Measurements from ENCODE around the gene ABCC8. TPM values are rescaled to one million over a fixed set of nuclear protein-coding genes. Genes with fewer than 3 reads are reported as not detected.

The ABCC8 gene
- total RNA-seq, 2 experiments from 2014 or later: not detected

DNA sequence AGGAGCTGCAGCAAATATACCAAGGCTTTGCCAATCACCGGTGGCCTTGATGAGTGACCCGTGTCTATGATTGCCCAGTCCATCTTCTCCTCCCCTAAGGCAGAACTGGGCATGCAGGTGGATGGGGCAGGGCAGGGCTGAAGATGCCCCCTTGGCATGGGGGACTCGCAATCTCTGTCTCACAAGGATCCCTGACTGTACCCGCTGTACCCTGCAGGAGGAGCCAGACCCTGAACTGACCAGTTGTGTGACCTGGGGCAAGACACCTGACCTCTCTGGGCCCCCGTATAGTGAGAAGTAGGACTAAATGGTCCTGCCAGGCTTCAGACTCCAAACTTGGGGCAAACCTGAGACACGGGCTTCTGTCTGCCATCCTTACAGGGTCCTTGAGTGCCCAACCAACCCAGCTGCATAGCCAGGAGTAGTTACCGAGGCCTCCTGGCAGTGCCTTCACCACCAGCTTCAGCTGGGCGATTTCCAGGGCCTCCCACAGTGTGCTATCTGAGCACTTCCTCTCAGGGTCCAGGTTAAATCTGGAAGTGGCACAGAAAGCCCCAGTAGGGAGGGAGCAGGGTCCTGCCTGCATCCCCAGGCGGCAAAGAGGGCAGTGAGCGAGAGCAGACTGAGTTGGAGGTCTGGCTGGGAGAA, 81.8 kb downstream of the ABCC8 start:
- intact Hi-C loops (cut with micrococcal nuclease): no loop called here
- no peak for DNase-seq
- CTCF ChIA-PET: interaction anchor here (0.6 kb wide), 1 partner anchor 39 kb away, joined by 3 read pairs; no protein-coding TSS in a partner anchor
- H3K27ac Mint-ChIP-seq: no peak overlapping the region
- no peak overlapping the region for H3K4me3 Mint-ChIP-seq
- no peaks in the 10 kb centered on the region for H3K36me3 Mint-ChIP-seq (ENCODE audit: low read depth)
- H3K27me3 Mint-ChIP-seq (ENCODE audit: low read depth): no peaks in the 10 kb centered on the region
- H3K4me1 Mint-ChIP-seq (ENCODE audit: low read depth): peaks cover 3% of the 10 kb centered on the region
- no peaks in the 10 kb centered on the region for H3K9me3 Mint-ChIP-seq

- intact Hi-C loops (cut with micrococcal nuclease): no loop called here
- CTCF ChIA-PET: interaction anchor here (0.8 kb wide), 1 partner anchor 135 kb away, joined by 3 read pairs; no protein-coding TSS in a partner anchor
- DNase-seq: no peak
- Mint-ChIP-seq H3K4me1 (ENCODE audit: low read depth) (peaks cover 5% of the 10 kb centered on the region), H3K27ac (no peak overlapping the region), H3K9me3 (no peaks in the 10 kb centered on the region), H3K36me3 (ENCODE audit: low read depth) (no peaks in the 10 kb centered on the region), H3K27me3 (ENCODE audit: low read depth) (no peaks in the 10 kb centered on the region), H3K4me3 (no peak overlapping the region)
Measured at GRCh38 chr11:17393472-17393871, 83.2 kb downstream of the ABCC8 start.

- H3K27me3 Mint-ChIP-seq (ENCODE audit: low read depth): no peaks in the 10 kb centered on the region
- DNase-seq: no peak
- intact Hi-C loops (cut with micrococcal nuclease): no loop called here
- H3K9me3 Mint-ChIP-seq: no peaks in the 10 kb centered on the region
- CTCF ChIA-PET: no interaction called here
- H3K36me3 Mint-ChIP-seq (ENCODE audit: low read depth): no peaks in the 10 kb centered on the region
- H3K4me3 Mint-ChIP-seq: no peak overlapping the region
- H3K27ac Mint-ChIP-seq: no peak overlapping the region
- peaks cover 5% of the 10 kb centered on the region for H3K4me1 Mint-ChIP-seq (ENCODE audit: low read depth)
Measured at GRCh38 chr11:17392872-17393271, 83.8 kb downstream of the ABCC8 start.

DNA sequence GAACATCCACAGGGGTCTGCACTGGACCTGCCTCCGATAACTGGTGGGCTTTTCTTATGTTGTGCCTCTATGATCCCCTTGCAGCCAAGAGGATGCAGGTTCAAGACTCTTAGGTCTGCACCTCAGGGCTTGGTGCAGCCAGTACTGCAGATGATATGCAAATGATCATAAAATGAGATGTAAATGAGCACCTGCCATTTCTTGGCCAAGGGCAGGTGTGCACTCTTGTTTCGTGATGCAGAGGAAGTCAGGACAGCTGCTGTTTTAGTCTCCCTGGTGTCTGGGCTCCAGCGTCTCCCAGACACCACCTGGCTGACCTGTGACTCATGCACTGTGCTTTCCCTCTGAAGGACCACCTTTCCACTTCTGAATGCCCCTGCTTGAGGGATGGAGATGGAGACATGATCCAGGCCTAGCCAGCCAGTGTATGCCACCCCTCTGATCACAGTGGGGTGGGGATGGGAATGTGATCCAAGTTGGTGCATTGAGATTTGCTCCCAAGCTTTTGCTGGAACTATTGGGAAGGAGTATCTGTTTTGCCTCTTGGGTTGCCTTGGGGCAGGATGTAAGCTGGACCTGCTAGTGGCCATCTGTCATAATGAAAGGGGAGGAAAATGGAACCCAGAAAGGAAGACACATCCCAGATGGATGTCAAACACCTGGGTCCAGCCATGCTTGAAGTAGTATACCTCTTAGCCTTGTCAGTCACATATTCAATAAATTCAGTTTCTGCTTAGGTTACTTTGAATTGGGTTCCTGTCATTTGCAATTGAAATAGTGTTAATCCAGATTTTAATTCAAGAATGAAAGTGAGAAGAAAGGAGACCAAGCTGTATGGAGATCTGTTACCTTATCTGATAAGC, 84.9 kb downstream of the ABCC8 start:
- Mint-ChIP-seq H3K27ac (no peak overlapping the region), H3K36me3 (ENCODE audit: low read depth) (no peaks in the 10 kb centered on the region), H3K27me3 (ENCODE audit: low read depth) (no peaks in the 10 kb centered on the region), H3K4me3 (no peak overlapping the region), H3K9me3 (no peaks in the 10 kb centered on the region), H3K4me1 (ENCODE audit: low read depth) (peaks cover 5% of the 10 kb centered on the region)
- no peak for DNase-seq
- intact Hi-C loops (cut with micrococcal nuclease): no loop called here
- CTCF ChIA-PET: interaction anchor here (0.6 to 1.8 kb wide), 4 partner anchors 8 to 143 kb away, joined by 3 read pairs; no protein-coding TSS in a partner anchor

DNA sequence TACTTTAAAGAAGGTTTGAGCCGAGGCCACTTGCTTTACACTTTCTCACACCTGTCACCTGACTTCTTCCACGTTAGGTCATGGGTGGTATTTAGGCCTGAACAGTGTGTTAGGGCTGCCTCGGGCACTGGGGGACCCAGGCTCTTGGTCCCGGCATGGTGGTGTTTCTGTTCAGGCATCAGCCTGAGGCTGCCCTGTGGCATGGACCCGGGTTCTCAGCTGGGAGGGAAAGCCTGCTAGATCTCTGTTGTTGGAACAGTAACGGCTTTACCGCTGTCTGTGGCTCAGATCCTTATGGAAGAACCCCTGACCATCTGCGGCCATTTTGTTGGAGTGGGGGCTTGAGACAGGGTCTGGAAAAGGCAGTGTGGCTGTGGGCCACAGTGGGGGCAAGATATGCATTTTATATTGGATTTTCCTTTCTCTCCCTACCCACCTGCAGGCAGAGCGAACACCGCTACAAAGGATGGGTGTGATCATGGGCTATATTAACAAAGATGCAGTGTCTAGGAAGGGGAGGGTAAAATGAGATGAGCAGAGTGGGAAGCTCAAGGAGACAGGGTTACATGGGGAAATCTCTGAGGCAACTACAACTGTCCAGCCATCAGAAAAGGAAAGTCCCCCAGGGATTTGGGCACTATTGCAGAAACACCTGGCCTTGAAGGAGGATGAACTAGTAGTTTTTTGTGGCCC, 86.5 kb downstream of the ABCC8 start:
- H3K4me1 Mint-ChIP-seq (ENCODE audit: low read depth): peaks cover 5% of the 10 kb centered on the region
- H3K36me3 Mint-ChIP-seq (ENCODE audit: low read depth): no peaks in the 10 kb centered on the region
- no peaks in the 10 kb centered on the region for H3K9me3 Mint-ChIP-seq
- no peak for DNase-seq
- peak overlapping the region; percentile 55 for H3K4me3 Mint-ChIP-seq
- intact Hi-C loops (cut with micrococcal nuclease): loop anchor here (1.0 to 10.0 kb wide), 3 partner anchors 313 to 585 kb away; partner anchors contain the start of genes KCNC1 and RPS13
- no peak overlapping the region for H3K27ac Mint-ChIP-seq
- no peaks in the 10 kb centered on the region for H3K27me3 Mint-ChIP-seq (ENCODE audit: low read depth)
- CTCF ChIA-PET: interaction anchor here (0.6 to 1.8 kb wide), 5 partner anchors 116 to 950 kb away, joined by 3 to 5 read pairs (median 3); no protein-coding TSS in a partner anchor

DNA sequence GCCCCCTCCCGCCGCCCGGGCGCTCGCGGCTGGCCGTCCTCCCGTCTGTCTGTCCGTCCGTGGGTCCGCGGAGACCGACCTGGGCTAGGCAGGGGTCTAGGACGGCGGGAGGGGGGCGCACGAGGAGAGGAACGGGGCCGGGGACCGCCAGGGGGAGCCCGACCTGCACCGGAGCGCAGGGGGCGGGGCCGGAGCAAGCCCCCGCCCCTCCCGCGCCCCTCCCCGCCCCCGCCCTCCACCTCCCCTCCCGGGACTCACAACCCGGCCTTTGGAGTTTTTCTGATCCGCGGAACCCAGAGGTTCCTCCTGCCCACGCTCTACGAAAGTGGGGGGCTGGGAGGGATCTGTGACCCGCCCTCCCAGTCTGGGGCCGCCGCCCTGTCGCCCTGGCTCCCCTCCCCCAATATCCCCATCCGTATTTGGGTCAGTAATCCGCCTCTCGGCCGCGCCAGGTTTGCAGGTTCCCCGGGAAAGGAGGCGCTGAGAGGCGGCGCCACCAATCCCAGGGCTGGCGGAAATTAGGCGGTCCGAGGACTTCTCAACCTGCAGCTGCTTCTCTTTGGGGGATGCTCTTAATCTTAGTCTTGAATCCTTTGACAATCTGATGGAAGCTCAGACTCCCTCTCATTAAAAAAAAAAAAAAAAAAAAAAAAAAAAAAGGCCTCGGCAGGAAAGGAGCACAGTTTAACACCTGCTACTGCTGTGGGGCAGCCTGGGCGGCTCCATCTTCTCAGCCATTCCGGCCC, 87.3 kb downstream of the ABCC8 start:
- Mint-ChIP-seq H3K9me3 (no peaks in the 10 kb centered on the region), H3K4me1 (ENCODE audit: low read depth) (peaks cover 5% of the 10 kb centered on the region), H3K27ac (no peak overlapping the region), H3K36me3 (ENCODE audit: low read depth) (no peaks in the 10 kb centered on the region), H3K4me3 (peak overlapping the region; percentile 71), H3K27me3 (ENCODE audit: low read depth) (no peaks in the 10 kb centered on the region)
- intact Hi-C loops (cut with micrococcal nuclease): loop anchor here (1.0 to 10.0 kb wide), 3 partner anchors 312 to 585 kb away; partner anchors contain the start of genes KCNC1 and RPS13
- CTCF ChIA-PET: interaction anchor here (0.6 to 1.8 kb wide), 12 partner anchors 11 to 951 kb away, joined by 3 to 18 read pairs (median 4); no protein-coding TSS in a partner anchor
- peak; percentile 75 for DNase-seq

DNA sequence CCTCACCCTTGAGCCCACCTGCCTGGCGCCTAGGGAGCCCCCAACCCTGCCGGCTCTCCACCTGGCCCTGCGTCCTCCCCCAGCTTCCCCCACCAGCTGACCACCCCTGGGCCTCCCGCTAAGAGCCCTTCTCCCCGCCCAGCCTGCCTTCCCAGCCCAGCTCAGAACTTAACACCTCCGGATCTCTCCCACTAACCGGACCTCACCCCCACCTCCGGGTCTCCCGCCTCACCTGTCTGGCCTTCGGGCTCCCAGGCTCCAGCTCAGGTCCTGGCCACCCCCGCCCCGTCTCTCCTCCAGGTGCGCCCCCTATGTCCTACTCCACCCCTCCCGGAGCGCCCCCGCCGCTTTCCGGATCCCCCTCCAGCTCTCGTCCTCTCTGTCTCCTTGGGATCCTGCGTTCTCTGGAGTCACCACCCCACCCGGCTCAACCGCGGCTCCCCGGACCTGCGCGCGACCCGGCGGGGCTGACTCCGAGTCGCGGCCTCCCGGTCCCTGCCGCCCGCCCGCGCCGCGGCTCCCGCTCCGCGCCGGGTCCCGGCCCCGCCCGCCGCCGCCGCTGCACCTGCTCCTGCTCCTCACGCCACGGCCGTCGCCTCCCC, 87.9 kb downstream of the ABCC8 start, which contains the start of gene KCNJ11:
TSS of gene KCNJ11 (minus strand) at position 51 of the 602 bp plus-strand sequence. CDS start 568 bp downstream, outside the sequence.
- DNase-seq: peak; percentile 14
- no peaks in the 10 kb centered on the region for H3K36me3 Mint-ChIP-seq (ENCODE audit: low read depth)

GRCh38 chr11:17387811-17388210, 88.8 kb downstream of the ABCC8 start:
- Mint-ChIP-seq H3K27ac (no peak overlapping the region), H3K4me3 (peak overlapping the region; percentile 63), H3K27me3 (ENCODE audit: low read depth) (no peaks in the 10 kb centered on the region), H3K36me3 (ENCODE audit: low read depth) (no peaks in the 10 kb centered on the region), H3K9me3 (no peaks in the 10 kb centered on the region), H3K4me1 (ENCODE audit: low read depth) (peaks cover 5% of the 10 kb centered on the region)
- intact Hi-C loops (cut with micrococcal nuclease): loop anchor here (10.0 kb wide), 2 partner anchors 347 to 587 kb away; partner anchors contain the start of gene KCNC1
- DNase-seq: no peak
- CTCF ChIA-PET: interaction anchor here (0.8 to 2.1 kb wide), 7 partner anchors 14 to 1340 kb away, joined by 3 to 18 read pairs (median 4); no protein-coding TSS in a partner anchor

More for the DNA sequence above, 87.9 kb downstream of the ABCC8 start, which contains the start of gene KCNJ11:
- Mint-ChIP-seq H3K27ac (no peak within 1 kb of the TSS), H3K4me1 (ENCODE audit: low read depth) (peaks cover 5% of the 10 kb centered on the region), H3K27me3 (ENCODE audit: low read depth) (no peaks in the 10 kb centered on the region), H3K9me3 (no peaks in the 10 kb centered on the region), H3K4me3 (peak within 1 kb of the TSS; percentile 71)
- CTCF ChIA-PET: interaction anchor here (0.8 to 2.1 kb wide), 13 partner anchors 10 to 1339 kb away, joined by 3 to 18 read pairs (median 4); no protein-coding TSS in a partner anchor
- intact Hi-C loops (cut with micrococcal nuclease): loop anchor here (1.0 to 10.0 kb wide), 3 partner anchors 311 to 586 kb away; partner anchors contain the start of genes KCNC1 and RPS13

- no peak for DNase-seq
- H3K9me3 Mint-ChIP-seq: no peaks in the 10 kb centered on the region
- no peak overlapping the region for H3K27ac Mint-ChIP-seq
- CTCF ChIA-PET: interaction anchor here (0.9 to 2.1 kb wide), 4 partner anchors 12 to 125 kb away, joined by 3 to 5 read pairs (median 4); no protein-coding TSS in a partner anchor
- H3K4me1 Mint-ChIP-seq (ENCODE audit: low read depth): peaks cover 5% of the 10 kb centered on the region
- intact Hi-C loops (cut with micrococcal nuclease): loop anchor here (10.0 kb wide), 2 partner anchors 348 to 588 kb away; partner anchors contain the start of gene KCNC1
- H3K4me3 Mint-ChIP-seq: peak overlapping the region; percentile 58
- no peaks in the 10 kb centered on the region for H3K36me3 Mint-ChIP-seq (ENCODE audit: low read depth)
- no peaks in the 10 kb centered on the region for H3K27me3 Mint-ChIP-seq (ENCODE audit: low read depth)
Measured at GRCh38 chr11:17387254-17387653, 89.4 kb downstream of the ABCC8 start.

DNA sequence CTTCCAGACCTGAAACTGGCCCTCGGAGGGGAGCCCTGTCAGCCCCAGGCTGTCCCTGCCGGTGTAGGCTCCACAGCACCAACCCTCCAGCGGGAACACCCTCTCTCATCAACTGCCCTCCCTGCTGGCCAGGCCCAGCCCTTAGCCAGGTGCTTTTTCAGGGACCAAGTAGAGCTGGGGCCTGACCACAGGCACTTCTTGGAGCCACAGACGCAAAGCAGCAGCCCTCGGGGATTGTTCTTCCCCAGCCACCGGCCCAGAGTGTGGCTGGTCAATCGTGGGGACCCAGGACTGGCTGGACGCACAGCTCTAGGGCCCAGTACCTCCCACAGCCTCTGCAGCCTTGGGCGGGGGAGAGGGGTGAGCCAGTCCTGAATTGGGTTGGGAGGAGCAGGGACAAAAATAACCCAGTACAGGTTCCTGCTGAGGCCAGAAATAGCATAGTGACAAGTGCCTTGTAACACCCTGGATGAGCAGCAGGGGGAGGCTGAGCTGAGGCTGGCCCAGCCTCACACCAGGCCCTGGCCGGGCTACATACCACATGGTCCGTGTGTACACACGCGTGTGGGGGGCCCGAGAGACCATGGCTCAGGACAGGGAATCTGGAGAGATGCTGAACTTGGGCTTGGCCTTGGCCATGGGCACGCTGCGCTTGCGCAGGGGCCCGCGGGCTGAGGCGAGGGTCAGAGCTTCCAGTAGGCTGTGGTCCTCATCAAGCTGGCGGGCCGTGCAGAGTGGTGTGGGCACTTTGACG, 90.1 kb downstream of the ABCC8 start:
- Mint-ChIP-seq H3K36me3 (ENCODE audit: low read depth) (no peaks in the 10 kb centered on the region), H3K4me1 (ENCODE audit: low read depth) (peaks cover 5% of the 10 kb centered on the region), H3K27me3 (ENCODE audit: low read depth) (no peaks in the 10 kb centered on the region), H3K27ac (no peak overlapping the region), H3K4me3 (no peak overlapping the region), H3K9me3 (no peaks in the 10 kb centered on the region)
- DNase-seq: peak; percentile 52
- CTCF ChIA-PET: interaction anchor here (0.9 to 2.1 kb wide), 5 partner anchors 12 to 142 kb away, joined by 3 to 5 read pairs (median 4); no protein-coding TSS in a partner anchor
- intact Hi-C loops (cut with micrococcal nuclease): loop anchor here (10.0 kb wide), 2 partner anchors 348 to 588 kb away; partner anchors contain the start of gene KCNC1
